H1 (cell line): ENCODE measurements around the gene KRT76. TPM values are rescaled to one million over a fixed set of nuclear protein-coding genes. Genes with fewer than 3 reads are reported as not detected.

Source experiments
- CTCF ChIA-PET: fragments of 300-600 bp; sonication (Branson Sonifier 250); formaldehyde crosslinking; loops from one replicate; lab custom pipeline; 2021; ENCODE audit not compliant: partially characterized antibody; lab: Charles Lee
- POLR2A ChIA-PET: fragments of 300-600 bp; sonication (Branson Sonifier 250); formaldehyde crosslinking; loops from one replicate; lab custom pipeline; 2021; ENCODE audit warnings: inconsistent platforms; ENCODE audit not compliant: partially characterized antibody; lab: Charles Lee
- DNase-seq, 2 experiments: peaks; one replicate each; pipeline versions ENCODE4 v3.0.0 to v3.0.0-alpha.2; 2010 to 2022; ENCODE audit warnings: low spot score in 2 of 2, low read depth in 1 of 2, mixed read lengths in 1 of 2
- FAIRE-seq: peaks from 2 replicates; lab custom pipeline; 2011; peaks lifted over from hg19 to GRCh38; lab: Jason Lieb, UNC
- H2AFZ ChIP-seq: 2 replicates; pipeline ENCODE4 v1.8.1; 2012; ENCODE audit warnings: low read length, inconsistent platforms
- H2AK5ac ChIP-seq: 2 replicates; pipeline ENCODE4 v1.6.1; 2013; ENCODE audit warnings: low read depth, low read length
- H2BK120ac ChIP-seq: replicated peaks from 2 replicates; pipeline ENCODE3; 2013; ENCODE audit warnings: low read depth, low read length, inconsistent platforms
- H2BK12ac ChIP-seq: 2 replicates; pipeline ENCODE4 v1.6.1; 2013; ENCODE audit warnings: low read depth, low read length
- H2BK15ac ChIP-seq: 2 replicates; pipeline ENCODE4 v1.6.1; 2013; ENCODE audit warnings: low read length
- H2BK20ac ChIP-seq: 2 replicates; pipeline ENCODE4 v1.6.1; 2013; ENCODE audit warnings: low read length
- H2BK5ac ChIP-seq: 2 replicates; pipeline ENCODE4 v1.6.1; 2013; ENCODE audit warnings: low read depth, low read length
- H3K14ac ChIP-seq: 2 replicates; pipeline ENCODE4 v1.6.1; 2013; ENCODE audit warnings: inconsistent platforms; ENCODE audit not compliant: insufficient read length
- H3K18ac ChIP-seq: 2 replicates; pipeline ENCODE4 v1.6.1; 2013; ENCODE audit warnings: low read length; ENCODE audit errors: extremely low read depth
- H3K23ac ChIP-seq: 2 replicates; pipeline ENCODE4 v1.6.1; 2013; ENCODE audit warnings: inconsistent platforms; ENCODE audit not compliant: insufficient read length
- H3K23me2 ChIP-seq: 2 replicates; pipeline ENCODE4 v1.6.1; 2013; ENCODE audit warnings: low read depth, low read length
- H3K27ac ChIP-seq: 2 replicates; pipeline ENCODE4 v1.6.1; 2011; ENCODE audit warnings: low read depth, low read length, inconsistent platforms
- H3K27me3 ChIP-seq, 4 experiments: replicated peaks in 1 of 4; 1 replicate in 1 of 4; 2 replicates in 3 of 4; pipeline versions ENCODE4 v1.6.1 to v1.8.1; 2011 to 2013; ENCODE audit warnings: low read length in 3 of 4, mild to moderate bottlenecking in 3 of 4, inconsistent platforms in 2 of 4, mixed read lengths in 2 of 4, moderate library complexity in 1 of 4; ENCODE audit not compliant: control insufficient read depth in 3 of 4, insufficient read depth in 3 of 4; ENCODE audit errors: extremely low read depth in 1 of 4
- H3K36me3 ChIP-seq, 4 experiments: 2 replicates each; pipeline versions ENCODE4 v1.6.1 to v1.8.1; 2011 to 2013; ENCODE audit warnings: mild to moderate bottlenecking in 4 of 4, low read length in 3 of 4, moderate library complexity in 2 of 4, control low read depth in 1 of 4, inconsistent platforms in 1 of 4; ENCODE audit not compliant: insufficient read depth in 4 of 4, control insufficient read depth in 2 of 4
- H3K4ac ChIP-seq: replicated peaks from 2 replicates; pipeline ENCODE3; 2013; ENCODE audit warnings: low read length, low read depth, mixed read lengths, inconsistent platforms; ENCODE audit not compliant: insufficient read length
- H3K4me1 ChIP-seq, 4 experiments: replicated peaks in 1 of 4; 1 replicate in 1 of 4; 2 replicates in 3 of 4; pipeline versions ENCODE4 v1.6.1 to v1.8.1; 2011 to 2013; ENCODE audit warnings: low read length in 3 of 4, inconsistent platforms in 2 of 4, mixed read lengths in 1 of 4; ENCODE audit not compliant: insufficient read depth in 4 of 4, control insufficient read depth in 3 of 4
- H3K4me2 ChIP-seq, 2 experiments: 2 replicates each; pipeline versions ENCODE4 v1.6.1 to v1.8.1; 2011 to 2013; ENCODE audit warnings: low read depth in 2 of 2, low read length in 2 of 2, control low read depth in 1 of 2, inconsistent platforms in 1 of 2, mild to moderate bottlenecking in 1 of 2; ENCODE audit not compliant: insufficient read depth in 1 of 2
- H3K4me3 ChIP-seq, 4 experiments: fragments of 200-600, 300-600 bp in 1 of 4; sonication (generic), shearing (Covaris generic), sonication (Bioruptor Twin) in 1 of 4; 2 replicates each; pipeline versions ENCODE4 v1.5.1 to v1.8.1; 2011 to 2016; ENCODE audit warnings: low read length in 4 of 4, low read depth in 3 of 4, control low read depth in 2 of 4, inconsistent platforms in 2 of 4, mild to moderate bottlenecking in 2 of 4, mixed read lengths in 1 of 4, moderate library complexity in 1 of 4; ENCODE audit not compliant: insufficient read depth in 2 of 4; ENCODE audit errors: extremely low read depth in 1 of 4
- H3K56ac ChIP-seq: replicated peaks from 2 replicates; pipeline ENCODE3; 2013; ENCODE audit warnings: low read depth, mild to moderate bottlenecking, mixed read lengths, low read length, inconsistent platforms; ENCODE audit not compliant: insufficient read length
- H3K79me1 ChIP-seq: 2 replicates; pipeline ENCODE4 v1.6.1; 2013; ENCODE audit warnings: low read depth, low read length, control low read depth
- H3K79me2 ChIP-seq, 2 experiments: 2 replicates each; pipeline versions ENCODE4 v1.6.1 to v1.8.1; 2012 to 2013; ENCODE audit warnings: low read length in 2 of 2, mild to moderate bottlenecking in 2 of 2, inconsistent platforms in 1 of 2; ENCODE audit not compliant: insufficient read depth in 2 of 2, control insufficient read depth in 1 of 2
- H3K9ac ChIP-seq, 4 experiments: replicated peaks in 1 of 4; 1 replicate in 1 of 4; 2 replicates in 3 of 4; pipeline versions ENCODE4 v1.6.1 to v1.8.1; 2011 to 2013; ENCODE audit warnings: low read depth in 3 of 4, low read length in 3 of 4, control low read depth in 2 of 4, mild to moderate bottlenecking in 2 of 4, moderate library complexity in 2 of 4, inconsistent platforms in 1 of 4; ENCODE audit errors: extremely low read depth in 1 of 4
- H3K9me3 ChIP-seq, 2 experiments: 2 replicates each; pipeline versions ENCODE4 v1.6.1 to v1.8.1; 2012 to 2013; ENCODE audit warnings: mild to moderate bottlenecking in 2 of 2, moderate library complexity in 2 of 2, control low read depth in 1 of 2, inconsistent platforms in 1 of 2, low read depth in 1 of 2, low read length in 1 of 2, mixed read lengths in 1 of 2; ENCODE audit not compliant: insufficient read depth in 2 of 2
- H4K20me1 ChIP-seq, 2 experiments: replicated peaks in 1 of 2; 2 replicates each; pipeline versions ENCODE3 to v1.8.1; 2011 to 2013; ENCODE audit warnings: inconsistent platforms in 2 of 2, low read length in 2 of 2, mild to moderate bottlenecking in 1 of 2; ENCODE audit not compliant: insufficient read depth in 2 of 2, control insufficient read depth in 1 of 2
- H4K5ac ChIP-seq: 2 replicates; pipeline ENCODE4 v1.6.1; 2013; ENCODE audit warnings: low read length, low read depth, mixed read lengths, inconsistent platforms; ENCODE audit not compliant: insufficient read length
- H4K8ac ChIP-seq: 2 replicates; pipeline ENCODE4 v1.8.0; 2013; ENCODE audit warnings: mild to moderate bottlenecking, moderate library complexity, low read length, inconsistent platforms; ENCODE audit not compliant: insufficient read depth; ENCODE audit errors: extremely low read depth
- H4K91ac ChIP-seq: replicated peaks from 2 replicates; pipeline ENCODE3; 2013; ENCODE audit warnings: low read length, mixed read lengths, inconsistent platforms; ENCODE audit not compliant: insufficient read length
- HDAC2 ChIP-seq, 2 experiments: fragments of 300-600 bp in 1 of 2; sonication (generic) in 1 of 2; IDR thresholded peaks; 2 replicates each; pipeline ENCODE4 v1.6.1; 2011 to 2012; ENCODE audit warnings: low read depth in 2 of 2, low read length in 2 of 2, mild to moderate bottlenecking in 2 of 2, moderate library complexity in 2 of 2, borderline replicate concordance in 1 of 2, inconsistent platforms in 1 of 2
- RFX5 ChIP-seq: IDR thresholded peaks from 2 replicates; pipeline ENCODE4 v1.6.1; 2011; ENCODE audit warnings: low read depth, low read length, improper control_type of control experiment, borderline replicate concordance
- SP1 ChIP-seq: IDR thresholded peaks from 2 replicates; pipeline ENCODE4 v1.6.1; 2011; ENCODE audit warnings: low read depth, low read length
- SP4 ChIP-seq: IDR thresholded peaks from 2 replicates; pipeline ENCODE4 v1.6.1; 2012; ENCODE audit warnings: low read length, inconsistent platforms
- USF2 ChIP-seq: IDR thresholded peaks from 2 replicates; pipeline ENCODE4 v1.6.1; 2011; ENCODE audit warnings: low read length, improper control_type of control experiment
- YY1 ChIP-seq: IDR thresholded peaks from 2 replicates; pipeline ENCODE4 v1.6.1; 2011; ENCODE audit warnings: low read depth, mild to moderate bottlenecking, low read length
- WGBS, 2 experiments: shearing (Covaris generic) in 1 of 2; methylation state at CpG; one replicate each; pipeline versions ENCODE4 v1.1.6 to v1.1.7; 2013 to 2015; ENCODE audit warnings: low lambda C conversion rate in 2 of 2, mixed read lengths in 2 of 2, inconsistent platforms in 1 of 2, low coverage in 1 of 2, missing lambda C conversion rate in 1 of 2; ENCODE audit not compliant: insufficient replicate concordance in 2 of 2, insufficient coverage in 1 of 2, insufficient read length in 1 of 2; ENCODE audit errors: extremely low coverage in 1 of 2, missing lambda C conversion rate in 1 of 2; 5-methylcytosine and 5-hydroxymethylcytosine counted together
- polyA plus RNA-seq, 7 experiments: library from polyadenylated mRNA; depleted of rRNA in 3 of 7; stranded (reverse) in 5 of 7; unstranded in 2 of 7; fragments of >200 nt in 5 of 7; fragments of 200-250 nt in 2 of 7; gene quantifications; 1 replicate in 5 of 7; 2 replicates in 1 of 7; 4 replicates in 1 of 7; pipeline versions ENCODE4 v1.2.1 to v1.2.3, GENCODE V29; 2011 to 2013; ENCODE audit warnings: missing spikeins in 2 of 7, mixed read lengths in 2 of 7
- total RNA-seq: library from RNA; stranded (reverse); fragmentation: NEBNext Ultra II Directional; extraction: Animal tissue kit (Norgen Biotek cat#: 25700); gene quantifications from 2 replicates; pipeline ENCODE4 v1.2.1, GENCODE V29; 2021

The KRT76 gene
- total and polyA plus RNA-seq, 2 of the 8 experiments (the other 6 are each of a cell fraction or from before 2014, with no cell fraction given) = not detected

DNA sequence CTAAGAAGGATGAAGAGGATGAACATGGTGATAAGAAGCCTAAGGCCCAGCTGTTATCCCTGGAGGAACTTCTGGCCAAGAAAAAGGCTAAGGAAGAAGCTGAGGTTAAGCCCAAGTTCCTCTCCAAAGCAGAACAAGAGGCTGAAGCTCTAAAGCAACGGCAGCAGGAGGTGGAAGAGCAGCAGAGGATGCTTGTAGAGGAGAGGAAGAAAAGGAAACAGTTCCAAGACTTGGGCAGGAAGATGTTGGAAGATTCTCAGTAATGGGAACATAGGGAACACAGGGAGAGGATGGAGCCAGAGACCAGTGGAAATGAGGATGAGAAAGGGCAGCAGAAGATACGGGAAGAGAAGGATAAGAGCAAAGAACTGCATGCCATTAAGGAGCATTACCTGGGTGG is 46.4 kb downstream of the KRT76 start:
- no peak overlapping the region for H4K8ac ChIP-seq
- no peaks in the 10 kb centered on the region for H4K20me1 ChIP-seq
- H3K56ac ChIP-seq = no peak overlapping the region
- H2AFZ ChIP-seq = no peak overlapping the region
- no peak overlapping the region for H3K18ac ChIP-seq
- H3K9ac ChIP-seq = no peak overlapping the region
- H2BK120ac ChIP-seq = no peak overlapping the region
- H2BK5ac ChIP-seq = no peak overlapping the region
- no peak for TF ChIP-seq YY1
- no peak for TF ChIP-seq SP1
- no peak for TF ChIP-seq SP4
- no peak for TF ChIP-seq USF2
- no peak for TF ChIP-seq RFX5
- no peak for TF ChIP-seq HDAC2 (IDR thresholded peaks at IDR 0.05; ENCODE audit: borderline replicate concordance in 1 of 2, low read depth in 2 of 2, low read length in 2 of 2)
- POLR2A ChIA-PET = interaction anchor here (0.6 kb wide), 1 partner anchor 156 kb away, joined by 3 read pairs; no protein-coding TSS in a partner anchor
- no peaks in the 10 kb centered on the region for H3K79me1 ChIP-seq
- no peak overlapping the region for H3K27ac ChIP-seq
- no peaks in the 10 kb centered on the region for H3K4me1 ChIP-seq
- CTCF ChIA-PET = no interaction called here
- no peak overlapping the region for H3K4me3 ChIP-seq
- no peak overlapping the region for H3K23ac ChIP-seq
- H3K9me3 ChIP-seq = peaks cover 0 to 4% of the 10 kb centered on the region in 2 experiments; a peak in 1 of 4 replicates
- no peak overlapping the region for H3K14ac ChIP-seq
- H3K27me3 ChIP-seq = no peaks in the 10 kb centered on the region
- no peak overlapping the region for H2BK15ac ChIP-seq
- WGBS, 2 experiments = 92% methylated on average over 2 of the region's 2 CpGs; no CpG with 5 or more reads in 1 of the 2 experiments
- no peak overlapping the region for H4K5ac ChIP-seq
- FAIRE-seq (no peak), DNase-seq (no peak)
- H3K23me2 ChIP-seq = no peaks in the 10 kb centered on the region
- H2BK12ac ChIP-seq = no peak overlapping the region
- no peak overlapping the region for H2AK5ac ChIP-seq
- H3K4ac ChIP-seq = no peak overlapping the region
- no peaks in the 10 kb centered on the region for H3K36me3 ChIP-seq
- no peak overlapping the region for H3K4me2 ChIP-seq
- no peaks in the 10 kb centered on the region for H3K79me2 ChIP-seq
- H2BK20ac ChIP-seq = no peak overlapping the region
- no peak overlapping the region for H4K91ac ChIP-seq
